ACHN (cell line): Measurements from ENCODE around the gene NCK1.
"Not testable (repeated sequence)": the region's sequence is repeated elsewhere in the genome, so short reads cannot be mapped to it uniquely, and the experiment has no call there.

ENCODE experiments used
- DNase-seq: peaks from one replicate; pipeline ENCODE4 v3.0.0-alpha.2; 2015
- in situ Hi-C: cut with HindIII; loops from 2 replicates; pipeline ENCODE4 v1.10.0; 2017; ENCODE audit warnings: low sequenced_read_pairs, low pct_ligation_motif_present, low pct_unique_long_range_greater_than_20kb

The NCK1 gene

GRCh38 chr3:136960838-136961836 lies 99.1 kb downstream of the NCK1 start:
- DNase-seq, result peak; percentile 54
- in situ Hi-C loops, result no loop called here

DNA sequence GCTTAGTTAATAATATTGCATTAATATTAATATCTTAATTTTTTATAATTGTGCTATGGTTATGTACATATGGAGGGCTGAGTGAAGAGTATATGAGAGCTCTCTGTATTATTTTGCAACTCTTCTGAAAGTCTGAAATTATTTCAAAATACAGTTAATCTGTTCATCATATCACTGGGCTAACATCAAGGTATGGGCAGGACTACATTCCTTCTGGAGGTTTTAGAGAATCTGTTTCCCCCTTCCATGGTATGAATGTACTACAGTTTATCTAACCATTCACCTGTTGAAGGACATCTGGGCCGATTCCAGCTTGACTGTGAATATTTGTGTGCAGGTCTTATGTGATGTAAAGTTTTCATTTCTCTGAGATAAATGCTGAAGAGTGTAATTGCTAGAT lies 100.9 kb downstream of the NCK1 start:
- in situ Hi-C loops, result no loop called here
- no peak for DNase-seq

- in situ Hi-C loops, DNase-seq: not testable (repeated sequence)
Measured at GRCh38 chr3:136969539-136969938, 107.5 kb downstream of the NCK1 start.

DNA sequence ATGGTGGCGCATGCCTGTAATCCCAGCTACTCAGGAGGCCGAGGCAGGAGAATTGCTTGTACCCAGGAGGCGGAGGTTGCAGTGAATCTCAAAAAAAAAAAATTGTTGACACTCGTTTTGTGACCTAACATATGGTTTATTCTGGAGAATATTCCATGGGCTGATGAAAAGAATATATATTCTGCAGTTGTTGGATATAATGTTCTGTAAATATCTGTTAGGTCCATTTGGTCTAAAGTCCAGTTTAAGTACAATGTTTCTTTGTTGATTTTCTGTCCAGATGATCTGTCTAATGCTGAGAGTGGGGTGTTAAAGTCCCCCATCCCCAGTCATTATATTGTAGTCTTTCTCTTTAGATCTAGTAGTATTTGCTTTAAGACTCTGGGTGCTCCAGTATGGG lies 111.3 kb downstream of the NCK1 start:
- no peak for DNase-seq
- in situ Hi-C loops, result no loop called here

DNA sequence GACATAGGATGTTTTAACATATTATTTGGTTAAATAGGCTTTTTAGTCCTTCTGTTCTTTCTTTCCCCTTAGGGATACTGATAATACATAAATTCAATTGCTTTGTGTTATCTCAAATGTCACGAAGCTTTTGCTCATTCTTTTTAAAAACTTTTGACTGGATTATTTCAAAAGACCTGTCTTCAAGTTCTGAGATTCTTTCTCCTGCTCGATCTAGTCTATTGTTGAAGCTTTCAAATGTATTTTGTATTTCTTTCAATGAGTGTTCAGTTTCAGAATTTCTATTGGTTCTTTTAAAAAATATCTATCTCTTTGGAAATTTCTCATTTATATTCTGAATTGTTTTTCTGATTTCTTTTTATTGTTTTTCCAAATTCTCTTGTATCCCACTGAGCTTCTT lies 112.7 kb downstream of the NCK1 start:
- DNase-seq, result no peak
- in situ Hi-C loops, result no loop called here

- in situ Hi-C loops, result no loop called here
- DNase-seq, result no peak
Measured at GRCh38 chr3:136979204-136979603, 117.2 kb downstream of the NCK1 start.

DNA sequence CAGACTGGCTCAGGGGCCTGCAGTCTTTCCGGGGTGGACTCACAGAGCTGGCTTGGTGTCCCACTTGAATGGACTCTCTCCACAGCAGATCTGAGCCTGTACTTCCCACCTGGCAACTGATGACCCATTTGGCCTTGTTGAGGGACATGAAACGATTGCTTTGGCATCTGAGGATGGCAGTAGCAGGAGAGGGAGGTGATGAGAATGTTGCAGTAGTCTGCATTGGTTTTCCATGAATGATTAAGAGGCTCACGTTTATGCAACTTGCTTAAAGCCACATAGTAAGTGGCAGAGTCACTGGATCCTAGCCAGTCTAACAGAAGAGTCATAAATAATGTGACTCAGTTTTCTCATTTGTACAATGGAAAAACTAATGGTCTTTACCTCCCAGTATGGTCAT lies 117.7 kb downstream of the NCK1 start:
- DNase-seq, result no peak
- in situ Hi-C loops, result no loop called here

DNA sequence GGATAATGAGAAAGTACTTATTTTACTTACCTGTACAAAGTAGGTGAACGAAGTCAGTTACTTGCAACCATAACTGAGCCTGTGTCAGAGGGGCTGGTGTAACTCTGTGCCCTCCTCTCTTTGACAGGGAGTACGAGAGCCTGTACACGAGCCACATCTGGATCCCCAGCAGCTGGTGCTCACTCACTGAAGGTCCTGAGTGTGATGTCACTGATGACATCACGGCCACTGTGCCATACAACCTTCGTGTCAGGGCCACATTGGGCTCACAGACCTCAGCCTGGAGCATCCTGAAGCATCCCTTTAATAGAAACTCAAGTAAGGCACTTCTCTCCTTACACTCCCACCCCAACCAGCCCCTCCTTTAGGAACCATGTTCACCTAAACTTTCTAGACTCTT lies 120.0 kb downstream of the NCK1 start:
- DNase-seq, result no peak
- in situ Hi-C loops, result no loop called here

GRCh38 chr3:136982520-136983138 lies 120.6 kb downstream of the NCK1 start:
- in situ Hi-C loops, result no loop called here
- DNase-seq, result no peak

- no peak for DNase-seq
- in situ Hi-C loops, result no loop called here
Measured at GRCh38 chr3:136984837-136985236, 122.8 kb downstream of the NCK1 start.

GRCh38 chr3:136987398-136987980 lies 125.5 kb downstream of the NCK1 start:
- in situ Hi-C loops, DNase-seq: not testable (repeated sequence)

DNA sequence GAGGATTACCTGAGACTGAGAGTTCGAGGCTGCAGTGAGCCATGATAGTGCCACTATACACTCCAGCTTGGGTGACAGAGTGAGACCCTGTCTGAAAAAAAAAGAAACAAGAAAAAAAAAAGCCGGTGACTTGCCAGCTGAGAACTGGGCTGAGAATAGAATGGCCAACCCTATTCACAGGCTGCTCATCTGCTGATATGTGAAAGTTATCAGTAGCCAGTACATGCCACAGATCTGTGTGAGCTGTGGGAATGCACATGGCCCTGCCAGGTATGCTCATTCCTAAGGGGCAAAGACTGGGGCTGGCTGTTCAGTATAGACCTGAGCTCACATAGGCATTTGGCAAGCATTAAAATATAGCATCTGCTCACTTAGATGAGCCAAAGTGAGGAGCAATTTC lies 126.6 kb downstream of the NCK1 start:
- no peak for DNase-seq
- in situ Hi-C loops, result no loop called here

GRCh38 chr3:136989781-136990524 lies 127.9 kb downstream of the NCK1 start:
- DNase-seq, result no peak
- in situ Hi-C loops, result no loop called here

DNA sequence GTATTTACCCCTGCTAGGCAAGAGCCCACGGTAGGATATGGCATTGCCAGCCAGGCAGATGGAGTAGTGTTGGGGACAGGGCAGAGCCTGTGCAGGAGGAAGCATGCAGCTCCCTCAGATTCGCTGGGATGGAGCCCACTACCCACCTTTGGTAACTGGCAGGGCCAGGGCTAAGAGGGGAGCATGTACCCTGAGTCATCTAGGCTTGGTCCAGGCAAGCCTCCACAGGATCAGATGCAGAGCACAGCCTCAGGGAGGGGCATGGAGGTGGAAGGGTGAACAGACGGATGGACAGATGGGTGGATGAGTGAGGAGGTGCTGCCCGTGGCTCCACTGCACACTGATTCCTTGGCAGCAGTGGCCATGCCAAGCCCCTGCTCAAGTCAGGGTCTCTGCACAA lies 128.8 kb downstream of the NCK1 start:
- DNase-seq, result no peak
- in situ Hi-C loops, result no loop called here

DNA sequence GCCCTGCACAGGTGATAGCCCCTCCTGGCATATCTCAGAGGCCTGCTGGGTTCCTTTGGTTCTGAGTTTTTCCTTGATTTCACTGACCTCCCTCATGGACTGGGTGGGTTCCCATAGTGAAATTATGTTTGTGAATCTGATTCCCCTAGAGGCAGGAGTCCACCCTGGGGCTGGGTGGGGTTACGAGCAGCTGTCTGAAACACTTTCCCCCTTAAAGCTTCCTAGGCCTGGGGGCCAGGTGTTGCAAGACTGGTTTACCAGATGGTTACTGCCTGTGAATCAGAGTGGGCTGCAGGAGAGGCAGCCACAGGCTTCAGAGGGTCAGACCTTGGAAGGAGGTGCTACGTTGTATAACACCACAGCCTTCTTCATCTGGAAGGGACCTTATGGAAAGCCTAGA lies 130.1 kb downstream of the NCK1 start:
- no peak for DNase-seq
- in situ Hi-C loops, result no loop called here

GRCh38 chr3:136994772-136995516 lies 132.9 kb downstream of the NCK1 start:
- in situ Hi-C loops, result no loop called here
- DNase-seq, result no peak

DNA sequence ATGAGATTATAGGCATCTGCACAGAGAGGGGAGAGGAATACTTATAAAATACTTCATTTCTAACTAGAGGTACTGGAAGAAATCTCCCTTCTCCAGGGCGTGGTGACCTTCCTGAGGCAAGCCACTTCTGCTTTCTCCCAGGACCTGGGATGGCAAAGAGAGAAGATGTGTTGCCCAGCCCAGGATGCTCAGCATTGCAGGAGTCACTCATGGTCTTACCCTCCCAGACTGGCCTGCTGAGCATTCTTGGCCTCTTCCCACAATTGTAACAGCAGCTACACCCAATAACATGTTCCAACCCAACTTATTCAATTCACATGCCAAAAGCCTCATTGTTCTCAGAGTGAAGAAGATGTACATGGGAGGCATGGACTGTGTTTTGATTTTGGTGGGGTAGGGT lies 133.6 kb downstream of the NCK1 start:
- in situ Hi-C loops, result no loop called here
- no peak for DNase-seq
